ENCODE results near the gene GALNT1.

The GALNT1 gene

DNA sequence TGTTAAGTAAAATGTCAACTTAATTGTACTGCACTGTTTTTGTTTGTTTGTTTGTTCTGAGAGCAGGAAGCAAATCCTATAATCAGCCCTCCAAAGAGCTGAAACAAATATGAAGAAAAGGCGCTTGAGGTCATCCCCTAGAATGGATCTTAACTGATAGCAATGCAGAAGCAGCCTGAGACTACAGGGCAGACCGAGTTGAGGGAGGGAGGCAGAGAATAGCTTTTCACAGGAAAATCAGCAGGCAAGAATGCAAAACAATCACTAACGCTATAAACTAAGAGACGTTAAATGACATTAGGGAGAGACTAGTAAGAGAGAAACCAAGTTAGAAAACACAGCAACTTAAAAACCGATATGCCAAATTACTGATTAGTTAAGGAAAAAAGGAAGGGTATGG lies 37.2 kb downstream of the GALNT1 start:
- H3K27me3 Mint-ChIP-seq: no peaks in the 10 kb centered on the region
- H3K9me3 Mint-ChIP-seq (ENCODE audit: low read depth): no peaks in the 10 kb centered on the region
- no peak overlapping the region for H3K4me3 Mint-ChIP-seq
- peaks cover 2% of the 10 kb centered on the region for H3K36me3 Mint-ChIP-seq
- H3K4me1 Mint-ChIP-seq (ENCODE audit: low read depth): peaks cover 35% of the 10 kb centered on the region
- no peak overlapping the region for H3K27ac Mint-ChIP-seq

DNA sequence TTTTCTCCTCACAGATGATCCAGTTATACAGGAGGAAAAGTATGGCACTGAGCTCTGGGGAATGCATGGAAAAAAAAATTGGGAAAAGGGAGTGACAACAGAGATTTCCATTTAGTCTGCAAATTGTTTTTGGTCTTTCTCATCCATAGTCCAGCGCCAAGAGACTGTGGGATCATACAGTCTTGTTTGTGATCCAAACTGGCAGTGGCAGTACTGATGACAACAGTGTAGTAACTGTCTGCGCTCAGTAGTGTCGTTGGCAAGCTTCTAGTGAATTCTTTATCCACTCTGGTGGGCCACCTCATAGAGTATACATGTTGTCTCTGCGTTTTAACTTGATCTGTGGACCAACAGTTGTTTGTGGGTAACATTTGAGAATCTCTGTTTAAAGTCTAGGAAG lies 37.9 kb downstream of the GALNT1 start:
- Mint-ChIP-seq H3K27ac (no peak overlapping the region), H3K4me1 (ENCODE audit: low read depth) (peaks cover 41% of the 10 kb centered on the region), H3K4me3 (no peak overlapping the region), H3K9me3 (ENCODE audit: low read depth) (no peaks in the 10 kb centered on the region), H3K36me3 (peaks cover 6% of the 10 kb centered on the region), H3K27me3 (no peaks in the 10 kb centered on the region)

DNA sequence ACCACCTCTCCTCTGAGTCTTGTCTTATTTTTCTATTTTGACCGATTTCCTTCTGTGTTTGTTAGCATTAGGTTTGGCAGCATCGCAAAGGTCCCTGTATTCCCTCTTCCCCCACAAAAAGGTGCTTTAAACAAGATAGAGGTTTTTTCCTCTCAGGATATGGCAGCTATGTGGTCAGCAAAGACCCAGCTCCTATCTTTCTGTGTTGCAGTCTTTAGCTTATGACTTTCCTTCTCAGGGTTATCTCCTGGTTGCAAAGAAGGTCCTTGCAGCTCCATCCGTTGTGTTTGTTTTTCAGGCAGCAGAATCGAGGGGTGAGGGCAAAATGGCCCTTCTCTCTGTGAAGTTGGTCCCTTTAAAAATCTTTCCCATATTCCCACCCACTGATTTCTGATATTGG lies 38.4 kb downstream of the GALNT1 start:
- Mint-ChIP-seq H3K27ac (peak overlapping the region; percentile 41), H3K27me3 (no peaks in the 10 kb centered on the region), H3K4me3 (no peak overlapping the region)

DNA sequence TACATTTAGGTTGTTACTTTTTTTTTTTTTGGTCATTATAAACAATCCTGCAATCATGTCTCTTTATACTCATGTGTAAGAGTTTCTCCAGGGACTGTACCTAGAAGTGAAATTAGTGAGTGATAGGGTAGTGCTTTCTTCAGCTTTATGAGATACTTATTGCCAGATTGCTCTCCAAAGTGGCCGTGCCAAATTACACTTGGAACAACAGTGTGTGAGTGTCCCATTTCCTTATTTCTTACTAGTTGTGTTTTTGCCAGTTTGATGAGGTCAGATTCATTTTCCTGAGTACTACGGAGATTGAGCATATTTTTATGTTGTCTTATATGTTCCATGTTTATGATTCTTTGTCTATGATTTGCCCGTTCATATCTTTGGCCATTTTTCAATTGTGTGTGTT lies 39.2 kb downstream of the GALNT1 start:
- peaks cover 6% of the 10 kb centered on the region for H3K36me3 Mint-ChIP-seq
- H3K27me3 Mint-ChIP-seq: no peaks in the 10 kb centered on the region
- no peak overlapping the region for H3K27ac Mint-ChIP-seq
- peaks cover 37% of the 10 kb centered on the region for H3K4me1 Mint-ChIP-seq (ENCODE audit: low read depth)
- H3K9me3 Mint-ChIP-seq (ENCODE audit: low read depth): no peaks in the 10 kb centered on the region
- no peak overlapping the region for H3K4me3 Mint-ChIP-seq

More for the DNA sequence above, 38.4 kb downstream of the GALNT1 start:
- H3K36me3 Mint-ChIP-seq: peaks cover 6% of the 10 kb centered on the region
- H3K4me1 Mint-ChIP-seq (ENCODE audit: low read depth): peaks cover 42% of the 10 kb centered on the region
- H3K9me3 Mint-ChIP-seq (ENCODE audit: low read depth): no peaks in the 10 kb centered on the region

DNA sequence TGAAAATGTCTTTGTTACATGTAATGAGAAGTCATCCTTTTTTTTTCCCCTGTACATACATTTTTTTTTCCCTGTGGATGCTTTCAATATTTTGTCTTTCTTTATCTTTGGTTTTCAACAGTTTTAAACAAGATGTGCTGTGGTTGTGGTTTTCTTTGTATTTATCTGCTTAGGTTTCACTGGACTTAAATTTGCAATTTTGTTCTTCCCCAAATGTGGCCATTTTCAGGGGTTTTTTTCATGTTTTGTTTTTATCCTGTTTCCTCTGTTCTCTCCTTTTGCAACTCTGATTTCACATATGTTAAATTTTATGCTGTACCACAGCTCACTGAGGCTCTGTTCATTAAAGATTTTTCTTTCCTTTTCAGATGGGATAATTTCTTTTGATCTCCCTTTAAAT lies 41.7 kb downstream of the GALNT1 start:
- H3K4me3 Mint-ChIP-seq: peak overlapping the region; percentile 43
- H3K36me3 Mint-ChIP-seq: peaks cover 11% of the 10 kb centered on the region
- no peaks in the 10 kb centered on the region for H3K9me3 Mint-ChIP-seq (ENCODE audit: low read depth)
- peaks cover 39% of the 10 kb centered on the region for H3K4me1 Mint-ChIP-seq (ENCODE audit: low read depth)
- no peaks in the 10 kb centered on the region for H3K27me3 Mint-ChIP-seq
- peak overlapping the region; percentile 46 for H3K27ac Mint-ChIP-seq

DNA sequence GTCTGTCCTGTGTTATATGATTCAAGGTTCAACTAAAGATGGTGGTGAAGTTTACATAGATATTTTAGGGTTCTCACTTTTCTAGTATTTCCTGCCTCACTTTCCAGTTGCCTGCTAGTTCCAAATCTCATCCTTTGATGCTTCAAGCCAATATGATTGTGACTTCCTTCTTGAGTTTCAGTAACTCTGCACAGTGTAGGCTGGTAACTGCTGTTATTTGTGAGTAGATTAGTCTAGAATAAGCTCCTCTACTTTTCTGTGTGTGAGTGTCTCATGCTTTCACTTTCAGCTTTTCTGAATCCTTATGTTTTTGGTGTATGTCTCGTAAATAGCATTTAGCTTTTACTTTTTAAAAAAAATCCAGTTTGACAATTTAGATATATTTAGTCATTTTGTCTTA lies 42.6 kb downstream of the GALNT1 start:
- Mint-ChIP-seq H3K36me3 (peaks cover 11% of the 10 kb centered on the region), H3K27me3 (no peaks in the 10 kb centered on the region), H3K9me3 (ENCODE audit: low read depth) (no peaks in the 10 kb centered on the region), H3K27ac (peak overlapping the region; percentile 75), H3K4me1 (ENCODE audit: low read depth) (peaks cover 38% of the 10 kb centered on the region), H3K4me3 (peak overlapping the region; percentile 39)

DNA sequence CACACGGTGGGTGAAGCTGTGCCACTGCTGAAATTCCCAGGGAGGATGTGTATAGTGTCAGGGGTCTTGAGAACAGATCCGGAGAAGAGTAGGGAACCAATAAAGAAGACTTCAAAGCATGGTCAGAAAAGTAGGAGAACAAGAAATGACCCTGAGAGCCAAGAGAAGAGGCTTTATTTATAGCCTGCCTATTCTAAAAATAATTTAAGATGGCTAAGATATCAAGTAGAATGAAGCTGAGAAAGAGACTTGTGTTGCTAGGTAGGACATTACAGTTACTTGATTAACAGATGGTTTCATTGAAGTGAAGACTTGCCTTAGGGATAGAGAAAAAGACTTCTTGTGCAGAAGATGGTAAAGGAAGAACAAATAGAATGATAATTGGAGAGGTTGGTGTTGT lies 43.7 kb downstream of the GALNT1 start:
- Mint-ChIP-seq H3K27me3 (no peaks in the 10 kb centered on the region), H3K4me1 (ENCODE audit: low read depth) (peaks cover 35% of the 10 kb centered on the region), H3K9me3 (ENCODE audit: low read depth) (no peaks in the 10 kb centered on the region), H3K36me3 (peaks cover 11% of the 10 kb centered on the region), H3K4me3 (no peak overlapping the region), H3K27ac (no peak overlapping the region)

DNA sequence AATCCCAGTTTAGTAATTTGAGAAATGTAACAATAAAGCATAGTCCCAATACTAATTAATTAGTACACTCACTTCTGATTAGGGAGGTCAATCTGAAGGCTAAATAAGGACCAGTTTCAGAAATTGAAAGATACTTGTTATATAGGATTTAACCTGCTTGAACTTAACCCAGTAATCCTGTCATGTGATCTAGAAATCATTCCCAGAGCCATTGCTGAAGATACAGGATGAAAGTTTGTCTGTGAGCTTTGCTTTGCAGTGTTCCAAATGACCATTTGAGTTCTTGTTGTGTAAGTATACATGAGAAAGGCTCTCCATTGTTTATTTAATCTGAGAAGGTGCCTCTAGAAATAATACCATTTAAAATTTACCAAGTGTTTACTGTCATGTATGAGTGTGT lies 52.2 kb downstream of the GALNT1 start:
- Mint-ChIP-seq H3K4me3 (no peak overlapping the region), H3K27ac (no peak overlapping the region), H3K27me3 (no peaks in the 10 kb centered on the region), H3K9me3 (ENCODE audit: low read depth) (peaks cover 7% of the 10 kb centered on the region), H3K4me1 (ENCODE audit: low read depth) (no peaks in the 10 kb centered on the region), H3K36me3 (peaks cover 26% of the 10 kb centered on the region)

DNA sequence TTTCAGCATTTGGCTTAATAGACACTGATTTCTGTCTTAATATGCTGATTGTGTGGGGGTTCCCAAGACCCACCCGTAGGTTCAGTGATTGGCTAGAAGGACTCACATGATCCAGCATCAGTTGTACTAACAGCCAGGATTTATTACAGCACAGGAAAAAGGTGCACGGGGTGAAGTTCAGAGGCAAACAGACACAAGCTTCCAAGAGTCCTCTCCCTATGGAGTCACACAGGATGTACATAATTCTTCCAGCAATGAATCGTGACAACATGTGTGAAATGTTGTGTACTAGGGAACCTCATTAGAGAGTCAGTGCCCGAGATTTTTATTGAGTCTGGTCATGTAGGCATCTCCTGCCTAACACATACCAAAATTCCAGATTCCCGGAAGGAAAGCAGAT lies 52.8 kb downstream of the GALNT1 start:
- Mint-ChIP-seq H3K9me3 (ENCODE audit: low read depth) (peaks cover 7% of the 10 kb centered on the region), H3K4me1 (ENCODE audit: low read depth) (no peaks in the 10 kb centered on the region), H3K27me3 (no peaks in the 10 kb centered on the region), H3K27ac (no peak overlapping the region), H3K36me3 (peaks cover 26% of the 10 kb centered on the region), H3K4me3 (no peak overlapping the region)

DNA sequence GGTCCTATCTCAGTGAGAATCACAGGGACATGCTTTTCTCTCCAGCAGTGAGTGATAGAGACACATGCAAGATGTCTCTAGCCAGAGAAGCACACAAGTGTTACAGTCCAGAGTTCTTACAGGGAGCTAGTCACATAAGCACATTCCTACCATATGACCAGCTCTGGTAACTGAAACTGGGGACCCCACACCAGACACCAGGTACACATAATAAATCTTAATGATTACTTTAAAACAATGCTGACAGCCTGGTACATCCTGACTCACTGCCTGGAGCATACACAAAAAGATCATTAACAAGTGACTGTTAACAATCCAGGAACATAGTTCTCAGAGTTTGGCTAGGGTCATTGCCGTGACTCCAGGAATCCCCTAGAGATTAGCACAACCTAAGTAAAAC lies 53.6 kb downstream of the GALNT1 start:
- H3K27ac Mint-ChIP-seq: no peak overlapping the region
- H3K36me3 Mint-ChIP-seq: peaks cover 26% of the 10 kb centered on the region
- H3K9me3 Mint-ChIP-seq (ENCODE audit: low read depth): peaks cover 7% of the 10 kb centered on the region
- H3K27me3 Mint-ChIP-seq: no peaks in the 10 kb centered on the region
- no peaks in the 10 kb centered on the region for H3K4me1 Mint-ChIP-seq (ENCODE audit: low read depth)
- H3K4me3 Mint-ChIP-seq: no peak overlapping the region

DNA sequence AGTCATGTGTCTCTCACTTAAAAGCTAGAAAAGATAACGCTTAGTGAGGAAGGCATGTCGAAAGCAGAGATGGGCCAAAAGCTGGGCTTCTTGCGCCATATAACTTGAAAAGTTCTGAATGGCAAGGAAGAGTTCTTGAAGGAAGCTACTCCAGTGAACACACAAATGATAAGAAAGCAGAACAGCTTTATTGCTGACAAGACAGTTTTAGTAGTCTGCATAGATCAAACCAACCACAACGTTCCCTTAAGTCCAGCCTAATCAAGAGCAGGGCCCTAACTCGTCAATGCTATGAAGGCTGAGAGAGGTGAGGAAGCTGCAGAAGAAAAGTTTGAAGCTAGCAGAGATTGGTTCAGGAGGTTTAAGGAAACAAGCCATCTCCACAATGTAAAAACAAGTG lies 55.7 kb downstream of the GALNT1 start:
- H3K4me3 Mint-ChIP-seq: no peak overlapping the region
- H3K9me3 Mint-ChIP-seq (ENCODE audit: low read depth): peaks cover 7% of the 10 kb centered on the region
- no peaks in the 10 kb centered on the region for H3K27me3 Mint-ChIP-seq
- H3K27ac Mint-ChIP-seq: no peak overlapping the region
- no peaks in the 10 kb centered on the region for H3K4me1 Mint-ChIP-seq (ENCODE audit: low read depth)
- peaks cover 31% of the 10 kb centered on the region for H3K36me3 Mint-ChIP-seq

DNA sequence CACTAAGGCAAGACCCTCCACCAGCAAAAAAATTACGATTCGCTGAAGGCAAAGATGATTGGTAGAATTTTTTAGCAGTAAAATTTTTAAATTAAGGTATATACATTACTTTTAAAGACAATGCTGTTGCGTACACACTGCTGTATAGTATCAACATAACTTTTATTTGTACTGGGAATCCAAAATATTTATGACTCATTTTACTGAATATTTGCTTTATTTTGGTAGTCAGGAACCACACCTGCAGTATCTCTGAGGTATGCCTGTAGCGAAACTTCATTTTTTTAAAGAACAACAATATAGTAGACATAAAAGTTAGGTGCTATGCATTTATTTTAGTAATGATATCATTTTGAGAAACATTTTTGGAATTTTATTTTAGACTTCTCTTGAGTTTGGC lies 57.8 kb downstream of the GALNT1 start:
- Mint-ChIP-seq H3K4me1 (ENCODE audit: low read depth) (no peaks in the 10 kb centered on the region), H3K9me3 (ENCODE audit: low read depth) (peaks cover 7% of the 10 kb centered on the region), H3K36me3 (peaks cover 33% of the 10 kb centered on the region), H3K4me3 (no peak overlapping the region), H3K27ac (no peak overlapping the region), H3K27me3 (no peaks in the 10 kb centered on the region)

DNA sequence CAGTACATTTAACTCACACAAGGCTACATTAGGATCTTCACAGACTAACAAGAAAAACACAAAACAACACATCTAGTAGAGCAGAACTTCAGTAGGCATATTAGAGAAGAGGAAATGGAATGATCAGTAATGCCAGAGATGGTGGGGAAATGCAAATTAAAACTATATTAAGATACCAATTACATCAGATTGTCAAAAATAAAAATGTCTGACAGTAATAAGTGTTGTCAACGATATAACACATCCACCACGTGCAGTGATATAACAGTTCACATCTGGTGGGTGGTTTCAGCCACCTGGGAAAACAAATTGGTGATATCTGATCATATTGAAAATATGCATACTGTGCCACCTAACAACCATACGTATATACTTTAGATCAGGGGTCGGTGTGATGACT lies 59.9 kb downstream of the GALNT1 start:
- Mint-ChIP-seq H3K4me1 (ENCODE audit: low read depth) (no peaks in the 10 kb centered on the region), H3K9me3 (ENCODE audit: low read depth) (peaks cover 11% of the 10 kb centered on the region), H3K27me3 (no peaks in the 10 kb centered on the region), H3K4me3 (no peak overlapping the region), H3K27ac (no peak overlapping the region), H3K36me3 (peaks cover 29% of the 10 kb centered on the region)

DNA sequence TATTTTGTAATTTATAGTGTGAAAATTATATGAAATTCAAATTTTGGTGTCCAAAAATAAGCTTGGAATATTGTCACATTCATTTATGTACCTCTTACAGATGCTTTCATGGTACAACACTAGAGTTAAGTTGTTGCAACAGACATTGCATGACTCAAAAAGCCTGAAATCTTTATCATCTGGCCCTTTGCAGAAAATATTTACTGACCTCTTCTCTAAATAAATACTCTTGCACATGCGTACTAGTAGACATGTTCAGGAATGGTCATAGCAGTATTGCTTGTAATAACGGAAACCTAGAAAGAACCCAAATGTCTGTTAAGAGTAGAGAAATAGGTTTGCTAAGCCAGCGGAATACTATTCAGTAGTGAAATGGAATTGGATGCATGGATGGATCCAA lies 60.4 kb downstream of the GALNT1 start:
- Mint-ChIP-seq H3K9me3 (ENCODE audit: low read depth) (peaks cover 9% of the 10 kb centered on the region), H3K4me3 (no peak overlapping the region), H3K27me3 (no peaks in the 10 kb centered on the region), H3K4me1 (ENCODE audit: low read depth) (peaks cover 4% of the 10 kb centered on the region), H3K36me3 (peaks cover 29% of the 10 kb centered on the region), H3K27ac (no peak overlapping the region)

DNA sequence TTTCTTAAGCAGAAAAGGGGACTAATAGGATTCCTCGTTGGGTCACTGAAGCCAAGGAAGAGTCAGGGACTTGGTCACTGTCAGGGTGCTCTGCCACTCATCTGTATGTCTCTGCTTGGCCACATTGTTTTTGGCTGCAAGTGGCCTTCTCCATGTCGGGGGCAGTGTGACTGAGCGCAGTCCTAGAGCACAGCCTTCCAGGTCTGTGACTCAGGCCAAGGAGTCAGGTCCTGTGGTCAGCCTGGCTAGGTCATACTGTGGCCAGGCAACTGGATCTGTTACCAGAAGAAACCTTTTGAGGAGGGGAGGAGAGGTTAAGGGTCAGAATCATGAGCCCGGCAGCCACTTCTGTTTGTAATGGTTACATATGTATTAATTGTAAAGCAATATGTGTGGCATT lies 61.3 kb downstream of the GALNT1 start:
- Mint-ChIP-seq H3K27ac (no peak overlapping the region), H3K4me1 (ENCODE audit: low read depth) (peaks cover 5% of the 10 kb centered on the region), H3K4me3 (no peak overlapping the region), H3K9me3 (ENCODE audit: low read depth) (peaks cover 4% of the 10 kb centered on the region), H3K36me3 (peaks cover 28% of the 10 kb centered on the region), H3K27me3 (no peaks in the 10 kb centered on the region)

DNA sequence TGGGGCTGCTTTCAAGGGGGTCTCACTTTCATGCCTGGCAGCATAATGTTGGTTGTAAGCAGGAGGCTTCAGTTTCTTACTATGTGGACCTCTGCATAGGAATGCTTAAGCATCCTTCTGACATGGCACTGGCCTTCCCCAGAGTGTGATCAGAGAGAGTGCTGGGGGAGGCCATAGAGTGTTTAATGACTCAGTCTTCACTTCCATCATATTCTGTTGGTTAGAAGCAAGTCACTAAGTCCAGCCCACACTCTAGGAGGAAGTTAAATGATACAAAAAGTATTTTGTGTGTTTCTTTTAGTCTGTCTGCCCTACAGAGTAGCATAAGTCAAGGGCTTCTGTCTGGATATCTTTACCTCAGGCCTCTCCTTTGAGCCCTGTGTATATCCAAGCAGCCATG lies 64.9 kb downstream of the GALNT1 start:
- peaks cover 4% of the 10 kb centered on the region for H3K9me3 Mint-ChIP-seq (ENCODE audit: low read depth)
- peaks cover 6% of the 10 kb centered on the region for H3K4me1 Mint-ChIP-seq (ENCODE audit: low read depth)
- H3K36me3 Mint-ChIP-seq: peaks cover 22% of the 10 kb centered on the region
- no peak overlapping the region for H3K4me3 Mint-ChIP-seq
- no peak overlapping the region for H3K27ac Mint-ChIP-seq
- H3K27me3 Mint-ChIP-seq: no peaks in the 10 kb centered on the region
